Measurements from ENCODE around the gene NOL4. TPM values are rescaled to one million over a fixed set of nuclear protein-coding genes. Genes with fewer than 3 reads are reported as not detected.

NOL4 gene
- polyA plus RNA-seq, 1 donor from 2014 or later, result 61.0 TPM

DNA sequence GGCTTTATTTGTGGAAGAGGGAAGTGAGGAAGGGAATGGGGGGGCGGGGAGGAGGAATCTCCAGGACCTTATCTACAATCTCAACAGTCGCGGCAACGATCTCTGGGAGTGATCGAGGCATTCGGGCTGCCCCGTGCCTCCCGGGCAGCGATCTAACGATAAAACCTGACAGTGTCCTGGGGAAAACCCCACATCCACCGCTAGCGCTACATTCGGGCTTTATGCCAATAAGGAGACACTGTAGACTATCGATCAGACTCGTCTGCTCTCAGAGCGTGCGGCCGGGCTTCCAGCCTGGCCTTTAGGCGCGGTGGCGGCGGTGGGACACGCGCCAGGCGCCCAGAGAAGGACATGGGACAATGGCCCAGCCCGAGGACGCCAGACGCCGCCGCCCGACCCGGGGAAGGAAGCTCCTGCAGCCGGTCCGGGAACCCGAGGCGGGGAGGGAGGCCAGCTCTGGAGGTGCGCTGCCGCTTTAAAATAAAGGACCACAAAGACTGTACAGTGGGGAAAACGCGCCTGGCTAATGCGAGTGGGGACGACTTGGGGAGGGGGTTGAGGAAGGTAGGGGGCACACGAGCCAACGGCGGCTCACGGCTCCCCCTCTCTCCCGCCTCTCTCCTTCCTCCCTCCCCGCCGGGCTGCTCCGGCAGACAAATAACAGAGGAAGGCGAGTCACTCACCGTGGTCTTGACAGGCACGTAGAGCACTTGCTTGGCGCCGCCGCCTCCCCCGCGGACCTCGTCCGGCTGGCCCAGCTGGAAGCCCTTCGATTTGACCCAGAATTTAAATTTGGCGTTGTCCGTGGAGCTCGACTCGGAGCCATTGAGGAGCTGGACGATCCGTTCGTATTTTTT lies 2.2 kb downstream of the NOL4 start:
- H3K9me2 ChIP-seq (ENCODE audit: insufficient read depth, low read length), result no peaks in the 10 kb centered on the region
- H3K27ac ChIP-seq (ENCODE audit: low read length), result peak overlapping the region; percentile 82

DNA sequence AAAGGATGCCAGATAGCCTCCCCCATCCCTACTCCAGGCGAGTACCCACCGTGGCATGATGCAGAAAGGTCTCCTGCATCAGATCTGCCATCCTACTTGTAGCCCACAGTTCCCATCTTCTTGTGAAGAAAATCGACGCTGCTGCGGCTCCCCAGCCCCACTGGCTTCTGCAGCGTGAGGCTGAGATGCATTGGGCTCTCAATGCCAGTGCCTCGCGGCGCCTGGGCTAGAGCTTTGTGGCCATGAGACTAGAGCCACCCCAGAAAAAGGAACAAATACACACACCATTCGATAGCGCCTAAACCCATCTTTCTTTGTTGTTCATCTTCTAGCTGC lies 2.8 kb downstream of the NOL4 start:
- Histone ChIP-seq H3F3A (ENCODE audit: insufficient read depth, low read length, poor library complexity, severe bottlenecking) (no peaks in the 10 kb centered on the region), H2AFZ (ENCODE audit: low read depth, low read length) (peak overlapping the region; percentile 65), H3K36me3 (ENCODE audit: insufficient read depth, low read length) (no peaks in the 10 kb centered on the region), H3K79me2 (replicated peaks; ENCODE audit: insufficient read depth, low read length) (peaks cover 57% of the 10 kb centered on the region), H3K9me3 (ENCODE audit: low read length) (no peaks in the 10 kb centered on the region), H4K20me1 (ENCODE audit: insufficient read depth) (no peaks in the 10 kb centered on the region), H3K27ac (ENCODE audit: low read length) (peak overlapping the region; percentile 82), H3K9me2 (ENCODE audit: insufficient read depth, low read length) (no peaks in the 10 kb centered on the region), H3K9ac (ENCODE audit: low read length) (peak overlapping the region; percentile 88), H3K27me3 (ENCODE audit: insufficient read depth, low read depth, low read length) (no peaks in the 10 kb centered on the region), H3K4me2 (ENCODE audit: low read length) (peak overlapping the region; percentile 82), H3K4me3 (ENCODE audit: low read length) (peak overlapping the region; percentile 83)
- TF ChIP-seq RAD21 (conservative IDR thresholded peaks at IDR 0.05) (peak; percentile 53), SMC3 (conservative IDR thresholded peaks at IDR 0.05; ENCODE audit: poor library complexity) (peak; percentile 56), TAF1 (IDR thresholded peaks at IDR 0.05; ENCODE audit: low read depth) (no peak), MXI1 (conservative IDR thresholded peaks at IDR 0.05; ENCODE audit: poor library complexity, severe bottlenecking) (no peak), EZH2 (IDR thresholded peaks at IDR 0.05; ENCODE audit: borderline replicate concordance, insufficient read depth, low read length, poor library complexity, severe bottlenecking) (no peak), POLR2AphosphoS5 (IDR thresholded peaks at IDR 0.05) (peak; percentile 64)
- TF ChIP-seq, protein P1, sequence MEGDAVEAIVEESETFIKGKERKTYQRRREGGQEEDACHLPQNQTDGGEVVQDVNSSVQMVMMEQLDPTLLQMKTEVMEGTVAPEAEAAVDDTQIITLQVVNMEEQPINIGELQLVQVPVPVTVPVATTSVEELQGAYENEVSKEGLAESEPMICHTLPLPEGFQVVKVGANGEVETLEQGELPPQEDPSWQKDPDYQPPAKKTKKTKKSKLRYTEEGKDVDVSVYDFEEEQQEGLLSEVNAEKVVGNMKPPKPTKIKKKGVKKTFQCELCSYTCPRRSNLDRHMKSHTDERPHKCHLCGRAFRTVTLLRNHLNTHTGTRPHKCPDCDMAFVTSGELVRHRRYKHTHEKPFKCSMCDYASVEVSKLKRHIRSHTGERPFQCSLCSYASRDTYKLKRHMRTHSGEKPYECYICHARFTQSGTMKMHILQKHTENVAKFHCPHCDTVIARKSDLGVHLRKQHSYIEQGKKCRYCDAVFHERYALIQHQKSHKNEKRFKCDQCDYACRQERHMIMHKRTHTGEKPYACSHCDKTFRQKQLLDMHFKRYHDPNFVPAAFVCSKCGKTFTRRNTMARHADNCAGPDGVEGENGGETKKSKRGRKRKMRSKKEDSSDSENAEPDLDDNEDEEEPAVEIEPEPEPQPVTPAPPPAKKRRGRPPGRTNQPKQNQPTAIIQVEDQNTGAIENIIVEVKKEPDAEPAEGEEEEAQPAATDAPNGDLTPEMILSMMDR (IDR thresholded peaks at IDR 0.05; ENCODE audit: poor library complexity, severe bottlenecking), result no peak
- TF ChIP-seq, protein P2, sequence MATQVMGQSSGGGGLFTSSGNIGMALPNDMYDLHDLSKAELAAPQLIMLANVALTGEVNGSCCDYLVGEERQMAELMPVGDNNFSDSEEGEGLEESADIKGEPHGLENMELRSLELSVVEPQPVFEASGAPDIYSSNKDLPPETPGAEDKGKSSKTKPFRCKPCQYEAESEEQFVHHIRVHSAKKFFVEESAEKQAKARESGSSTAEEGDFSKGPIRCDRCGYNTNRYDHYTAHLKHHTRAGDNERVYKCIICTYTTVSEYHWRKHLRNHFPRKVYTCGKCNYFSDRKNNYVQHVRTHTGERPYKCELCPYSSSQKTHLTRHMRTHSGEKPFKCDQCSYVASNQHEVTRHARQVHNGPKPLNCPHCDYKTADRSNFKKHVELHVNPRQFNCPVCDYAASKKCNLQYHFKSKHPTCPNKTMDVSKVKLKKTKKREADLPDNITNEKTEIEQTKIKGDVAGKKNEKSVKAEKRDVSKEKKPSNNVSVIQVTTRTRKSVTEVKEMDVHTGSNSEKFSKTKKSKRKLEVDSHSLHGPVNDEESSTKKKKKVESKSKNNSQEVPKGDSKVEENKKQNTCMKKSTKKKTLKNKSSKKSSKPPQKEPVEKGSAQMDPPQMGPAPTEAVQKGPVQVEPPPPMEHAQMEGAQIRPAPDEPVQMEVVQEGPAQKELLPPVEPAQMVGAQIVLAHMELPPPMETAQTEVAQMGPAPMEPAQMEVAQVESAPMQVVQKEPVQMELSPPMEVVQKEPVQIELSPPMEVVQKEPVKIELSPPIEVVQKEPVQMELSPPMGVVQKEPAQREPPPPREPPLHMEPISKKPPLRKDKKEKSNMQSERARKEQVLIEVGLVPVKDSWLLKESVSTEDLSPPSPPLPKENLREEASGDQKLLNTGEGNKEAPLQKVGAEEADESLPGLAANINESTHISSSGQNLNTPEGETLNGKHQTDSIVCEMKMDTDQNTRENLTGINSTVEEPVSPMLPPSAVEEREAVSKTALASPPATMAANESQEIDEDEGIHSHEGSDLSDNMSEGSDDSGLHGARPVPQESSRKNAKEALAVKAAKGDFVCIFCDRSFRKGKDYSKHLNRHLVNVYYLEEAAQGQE (IDR thresholded peaks at IDR 0.05; ENCODE audit: borderline replicate concordance), result no peak

More for the DNA sequence above, 2.2 kb downstream of the NOL4 start:
- H3K4me2 ChIP-seq (ENCODE audit: low read length), result peak overlapping the region; percentile 99
- no peaks in the 10 kb centered on the region for H3K36me3 ChIP-seq (ENCODE audit: insufficient read depth, low read length)
- H3K4me3 ChIP-seq (ENCODE audit: low read length), result peak overlapping the region; percentile 83
- H3K79me2 ChIP-seq (replicated peaks; ENCODE audit: insufficient read depth, low read length), result peaks cover 54% of the 10 kb centered on the region
- H2AFZ ChIP-seq (ENCODE audit: low read depth, low read length), result peak overlapping the region; percentile 65
- no peaks in the 10 kb centered on the region for H4K20me1 ChIP-seq (ENCODE audit: insufficient read depth)
- H3K9me3 ChIP-seq (ENCODE audit: low read length), result no peaks in the 10 kb centered on the region
- peak overlapping the region; percentile 88 for H3K9ac ChIP-seq (ENCODE audit: low read length)
- H3F3A ChIP-seq (ENCODE audit: insufficient read depth, low read length, poor library complexity, severe bottlenecking), result no peaks in the 10 kb centered on the region
- no peaks in the 10 kb centered on the region for H3K27me3 ChIP-seq (ENCODE audit: insufficient read depth, low read depth, low read length)
- TF ChIP-seq EZH2 (IDR thresholded peaks at IDR 0.05; ENCODE audit: borderline replicate concordance, insufficient read depth, low read length, poor library complexity, severe bottlenecking), result no peak
- peak; percentile 16 for TF ChIP-seq SMC3 (conservative IDR thresholded peaks at IDR 0.05; ENCODE audit: poor library complexity)
- no peak for TF ChIP-seq EP300 (conservative IDR thresholded peaks at IDR 0.05; ENCODE audit: poor library complexity, severe bottlenecking)
- peak; percentile 9 for TF ChIP-seq RAD21 (conservative IDR thresholded peaks at IDR 0.05)
- peak; percentile 68 for TF ChIP-seq POLR2AphosphoS5 (IDR thresholded peaks at IDR 0.05)
- TF ChIP-seq, protein P2 (IDR thresholded peaks at IDR 0.05; ENCODE audit: borderline replicate concordance), result peak; percentile 66
- TF ChIP-seq, protein P1 (IDR thresholded peaks at IDR 0.05; ENCODE audit: poor library complexity, severe bottlenecking), result no peak
- TF ChIP-seq MXI1 (conservative IDR thresholded peaks at IDR 0.05; ENCODE audit: poor library complexity, severe bottlenecking), result peak; percentile 26
- peak; percentile 79 for TF ChIP-seq TAF1 (IDR thresholded peaks at IDR 0.05; ENCODE audit: low read depth)

Data from neural cell (in vitro differentiated cells).